ENCODE results near the gene RTN4R. TPM values are rescaled to one million over a fixed set of nuclear protein-coding genes. Genes with fewer than 3 reads are reported as not detected.

RTN4R gene
- total RNA-seq, 2 experiments from 2014 or later, result 0.36 to 0.50 TPM

DNA sequence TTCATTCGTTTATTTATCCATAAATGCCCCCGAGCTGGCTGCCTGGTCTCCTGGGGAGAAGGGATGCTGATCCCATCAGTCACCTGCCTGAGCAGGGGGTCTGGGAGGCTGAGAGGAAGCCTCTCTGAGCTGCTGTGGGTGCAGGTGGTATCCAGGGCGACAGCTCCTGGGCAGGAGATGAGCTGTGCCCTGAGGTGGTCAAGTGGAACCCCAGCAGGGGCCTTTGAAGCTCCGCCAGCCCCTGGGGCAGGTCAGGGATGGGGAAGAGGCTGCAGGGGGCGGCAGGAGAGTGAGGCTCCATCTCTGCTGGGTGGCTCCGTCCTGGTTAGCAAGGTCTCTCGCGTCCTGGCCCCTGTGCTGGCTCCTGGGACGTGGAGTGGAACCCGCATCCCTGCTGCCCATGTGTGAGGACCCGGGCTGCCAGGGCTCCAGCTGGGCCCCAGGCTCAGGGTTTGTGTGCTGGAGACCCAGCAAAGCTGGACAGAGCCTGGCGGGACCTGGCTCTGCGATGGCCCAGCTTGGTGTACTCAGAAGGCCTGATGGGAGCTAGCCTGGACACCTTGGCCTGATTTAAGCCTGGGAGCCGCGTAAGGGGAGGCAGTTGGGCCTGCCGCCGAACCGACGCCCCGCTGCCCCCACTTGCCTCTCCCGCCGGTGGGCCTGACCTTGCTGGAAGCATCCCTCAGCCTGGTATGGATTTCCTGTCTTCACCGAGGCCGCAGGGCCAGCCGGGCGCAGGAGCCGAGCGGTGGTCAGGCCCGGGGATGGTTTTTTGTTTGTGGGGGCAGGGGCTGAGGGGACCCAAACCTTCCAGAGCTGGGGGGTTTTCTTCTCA is 44.5 kb downstream of the RTN4R start:
- CTCF ChIA-PET, result no interaction called here
- TF ChIP-seq, protein P1, sequence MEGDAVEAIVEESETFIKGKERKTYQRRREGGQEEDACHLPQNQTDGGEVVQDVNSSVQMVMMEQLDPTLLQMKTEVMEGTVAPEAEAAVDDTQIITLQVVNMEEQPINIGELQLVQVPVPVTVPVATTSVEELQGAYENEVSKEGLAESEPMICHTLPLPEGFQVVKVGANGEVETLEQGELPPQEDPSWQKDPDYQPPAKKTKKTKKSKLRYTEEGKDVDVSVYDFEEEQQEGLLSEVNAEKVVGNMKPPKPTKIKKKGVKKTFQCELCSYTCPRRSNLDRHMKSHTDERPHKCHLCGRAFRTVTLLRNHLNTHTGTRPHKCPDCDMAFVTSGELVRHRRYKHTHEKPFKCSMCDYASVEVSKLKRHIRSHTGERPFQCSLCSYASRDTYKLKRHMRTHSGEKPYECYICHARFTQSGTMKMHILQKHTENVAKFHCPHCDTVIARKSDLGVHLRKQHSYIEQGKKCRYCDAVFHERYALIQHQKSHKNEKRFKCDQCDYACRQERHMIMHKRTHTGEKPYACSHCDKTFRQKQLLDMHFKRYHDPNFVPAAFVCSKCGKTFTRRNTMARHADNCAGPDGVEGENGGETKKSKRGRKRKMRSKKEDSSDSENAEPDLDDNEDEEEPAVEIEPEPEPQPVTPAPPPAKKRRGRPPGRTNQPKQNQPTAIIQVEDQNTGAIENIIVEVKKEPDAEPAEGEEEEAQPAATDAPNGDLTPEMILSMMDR (IDR thresholded peaks at IDR 0.05), result no peak
- H3K27ac Mint-ChIP-seq, result no peak overlapping the region
- Histone ChIP-seq H3K4me1 (ENCODE audit: insufficient read depth, low read length) (no peaks in the 10 kb centered on the region), H3K27me3 (ENCODE audit: control insufficient read depth in 1 of 2, insufficient read depth in 2 of 2, low read length in 2 of 2) (no peaks in the 10 kb centered on the region), H3K9me3 (ENCODE audit: control insufficient read depth in 1 of 2, insufficient read depth in 1 of 2, low read length in 2 of 2) (peaks cover 0 to 13% of the 10 kb centered on the region in 2 experiments), H3K36me3 (ENCODE audit: insufficient read depth, low read length) (no peaks in the 10 kb centered on the region), H3K4me3 (ENCODE audit: low read length) (no peak overlapping the region), H3K27ac (ENCODE audit: low read depth in 1 of 2, low read length in 2 of 2) (no peak overlapping the region)
- H3K27me3 Mint-ChIP-seq, result no peaks in the 10 kb centered on the region
- intact Hi-C loops (cut with DNase I, micrococcal nuclease), result no loop called here
- no peaks in the 10 kb centered on the region for H3K36me3 Mint-ChIP-seq (ENCODE audit: low read depth)
- no peak overlapping the region for H3K4me3 Mint-ChIP-seq
- H3K4me1 Mint-ChIP-seq (ENCODE audit: low read depth), result no peaks in the 10 kb centered on the region
- no peaks in the 10 kb centered on the region for H3K9me3 Mint-ChIP-seq
- POLR2A ChIA-PET, result no interaction called here
- DNase-seq (no peak), ATAC-seq (ENCODE audit: poor library complexity) (no peak)

GRCh38 chr22:20222764-20223420 is 45.2 kb downstream of the RTN4R start:
- H3K4me1 Mint-ChIP-seq (ENCODE audit: low read depth), result no peaks in the 10 kb centered on the region
- Histone ChIP-seq H3K4me3 (ENCODE audit: low read length) (no peak overlapping the region), H3K27ac (ENCODE audit: low read depth in 1 of 2, low read length in 2 of 2) (no peak overlapping the region), H3K27me3 (ENCODE audit: control insufficient read depth in 1 of 2, insufficient read depth in 2 of 2, low read length in 2 of 2) (no peaks in the 10 kb centered on the region), H3K4me1 (ENCODE audit: insufficient read depth, low read length) (no peaks in the 10 kb centered on the region), H3K36me3 (ENCODE audit: insufficient read depth, low read length) (no peaks in the 10 kb centered on the region), H3K9me3 (ENCODE audit: control insufficient read depth in 1 of 2, insufficient read depth in 1 of 2, low read length in 2 of 2) (peaks cover 0 to 13% of the 10 kb centered on the region in 2 experiments)
- H3K4me3 Mint-ChIP-seq, result no peak overlapping the region
- no peak for DNase-seq
- ChIA-PET POLR2A (no interaction called here), CTCF (no interaction called here)
- TF ChIP-seq, protein P1 (IDR thresholded peaks at IDR 0.05), result no peak
- no peaks in the 10 kb centered on the region for H3K27me3 Mint-ChIP-seq
- H3K9me3 Mint-ChIP-seq, result no peaks in the 10 kb centered on the region
- no peaks in the 10 kb centered on the region for H3K36me3 Mint-ChIP-seq (ENCODE audit: low read depth)
- intact Hi-C loops (cut with DNase I, micrococcal nuclease), result no loop called here
- no peak for ATAC-seq (ENCODE audit: poor library complexity)
- H3K27ac Mint-ChIP-seq, result no peak overlapping the region

- H3K4me3 ChIP-seq (ENCODE audit: low read length), result no peak overlapping the region
- Mint-ChIP-seq H3K9me3 (no peaks in the 10 kb centered on the region), H3K27ac (no peak overlapping the region), H3K27me3 (no peaks in the 10 kb centered on the region), H3K4me3 (no peak overlapping the region), H3K36me3 (ENCODE audit: low read depth) (no peaks in the 10 kb centered on the region), H3K4me1 (ENCODE audit: low read depth) (no peaks in the 10 kb centered on the region)
- ATAC-seq (ENCODE audit: poor library complexity) (no peak), DNase-seq (no peak)
- H3K9me3 ChIP-seq (ENCODE audit: control insufficient read depth in 1 of 2, insufficient read depth in 1 of 2, low read length in 2 of 2), result peaks cover 0 to 13% of the 10 kb centered on the region in 2 experiments
- H3K27ac ChIP-seq (ENCODE audit: low read depth in 1 of 2, low read length in 2 of 2), result no peak overlapping the region
- TF ChIP-seq, protein P1 (IDR thresholded peaks at IDR 0.05), result no peak
- intact Hi-C loops (cut with DNase I, micrococcal nuclease), result no loop called here
- POLR2A ChIA-PET, result no interaction called here
- CTCF ChIA-PET, result no interaction called here
- no peaks in the 10 kb centered on the region for H3K27me3 ChIP-seq (ENCODE audit: control insufficient read depth in 1 of 2, insufficient read depth in 2 of 2, low read length in 2 of 2)
- H3K36me3 ChIP-seq (ENCODE audit: insufficient read depth, low read length), result no peaks in the 10 kb centered on the region
- H3K4me1 ChIP-seq (ENCODE audit: insufficient read depth, low read length), result no peaks in the 10 kb centered on the region
Observed at GRCh38 chr22:20221421-20222340, 46.4 kb downstream of the RTN4R start.
